ENCODE results near the gene FRYL. TPM values are rescaled to one million over a fixed set of nuclear protein-coding genes. Genes with fewer than 3 reads are reported as not detected.

The FRYL gene
- total RNA-seq, 1 experiment from 2014 or later = 47.7 TPM

DNA sequence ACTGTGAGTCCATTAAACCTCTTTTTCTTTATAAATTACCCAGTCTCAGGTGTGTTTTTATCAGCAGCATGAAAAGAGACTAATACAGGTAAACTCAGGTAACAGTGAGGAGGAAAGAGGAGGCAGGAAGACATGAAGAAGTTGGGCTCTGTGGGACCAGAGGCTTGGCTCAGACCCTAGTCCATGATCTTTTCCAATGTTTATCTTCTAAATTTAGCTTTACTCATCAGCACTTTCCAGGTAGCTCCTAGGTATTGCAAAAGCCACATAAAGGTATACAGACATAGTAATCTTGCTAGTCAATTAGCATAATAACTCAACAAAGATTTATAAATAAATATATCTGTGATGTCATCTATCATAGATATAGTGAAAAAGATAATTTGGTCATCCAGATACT is 11.2 kb upstream of the FRYL start:
- Histone ChIP-seq H3K79me2 (ENCODE audit: insufficient read depth, low read length) (no peaks in the 10 kb centered on the region), H4K20me1 (ENCODE audit: insufficient read depth) (no peaks in the 10 kb centered on the region), H3K9me2 (ENCODE audit: insufficient read depth) (no peaks in the 10 kb centered on the region), H3K9ac (ENCODE audit: low read length) (no peak overlapping the region), H2AFZ (ENCODE audit: low read depth, low read length, poor library complexity, severe bottlenecking) (no peak overlapping the region), H3K4me1 (ENCODE audit: control insufficient read depth in 1 of 2, insufficient read depth in 2 of 2, low read length in 2 of 2) (no peaks in the 10 kb centered on the region), H3K9me3 (ENCODE audit: control insufficient read depth in 1 of 2, insufficient read depth in 1 of 2, low read depth in 1 of 2, low read length in 2 of 2) (no peaks in the 10 kb centered on the region), H3K4me2 (ENCODE audit: low read length) (no peak overlapping the region), H3K36me3 (ENCODE audit: control insufficient read depth in 1 of 2, insufficient read depth in 2 of 2, low read length in 2 of 2) (no peaks in the 10 kb centered on the region), H3K27me3 (ENCODE audit: insufficient read depth, low read length) (no peaks in the 10 kb centered on the region), H3K27ac (ENCODE audit: low read depth, low read length) (no peak overlapping the region), H3K4me3 (replicated peaks in 1 of 2; ENCODE audit: low read depth in 1 of 2, low read length in 2 of 2) (no peak overlapping the region)
- DNase-seq (ENCODE audit: low read depth, low spot score) = no peak
- ChIA-PET POLR2A (no interaction called here), CTCF (interaction anchor here (0.9 kb wide), 1 partner anchor 12 kb away, joined by 3 read pairs; no protein-coding TSS in a partner anchor), RAD21 (ENCODE audit: low non-redundant PET in 1 of 2, low total read pairs in 2 of 2, uncharacterized antibody in 2 of 2, unreplicated experiment in 2 of 2) (no interaction called here)
- no peak for ATAC-seq
- TF ChIP-seq, protein P1, sequence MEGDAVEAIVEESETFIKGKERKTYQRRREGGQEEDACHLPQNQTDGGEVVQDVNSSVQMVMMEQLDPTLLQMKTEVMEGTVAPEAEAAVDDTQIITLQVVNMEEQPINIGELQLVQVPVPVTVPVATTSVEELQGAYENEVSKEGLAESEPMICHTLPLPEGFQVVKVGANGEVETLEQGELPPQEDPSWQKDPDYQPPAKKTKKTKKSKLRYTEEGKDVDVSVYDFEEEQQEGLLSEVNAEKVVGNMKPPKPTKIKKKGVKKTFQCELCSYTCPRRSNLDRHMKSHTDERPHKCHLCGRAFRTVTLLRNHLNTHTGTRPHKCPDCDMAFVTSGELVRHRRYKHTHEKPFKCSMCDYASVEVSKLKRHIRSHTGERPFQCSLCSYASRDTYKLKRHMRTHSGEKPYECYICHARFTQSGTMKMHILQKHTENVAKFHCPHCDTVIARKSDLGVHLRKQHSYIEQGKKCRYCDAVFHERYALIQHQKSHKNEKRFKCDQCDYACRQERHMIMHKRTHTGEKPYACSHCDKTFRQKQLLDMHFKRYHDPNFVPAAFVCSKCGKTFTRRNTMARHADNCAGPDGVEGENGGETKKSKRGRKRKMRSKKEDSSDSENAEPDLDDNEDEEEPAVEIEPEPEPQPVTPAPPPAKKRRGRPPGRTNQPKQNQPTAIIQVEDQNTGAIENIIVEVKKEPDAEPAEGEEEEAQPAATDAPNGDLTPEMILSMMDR (IDR thresholded peaks at IDR 0.05 in 2 of 3, conservative IDR thresholded peaks at IDR 0.05 in 1 of 3; ENCODE audit: borderline replicate concordance in 1 of 3, insufficient read depth in 1 of 3, low read depth in 2 of 3, low read length in 2 of 3) = no peak
- TF ChIP-seq EZH2phosphoT487 (IDR thresholded peaks at IDR 0.05; ENCODE audit: borderline replicate concordance) (no peak), REST (IDR thresholded peaks at IDR 0.05; ENCODE audit: low read depth) (no peak)
- intact Hi-C loops (cut with micrococcal nuclease) = no loop called here
- BruUV-seq (replicated peaks) = no TSS peak

Measured in HCT116 (cell line).